Ovary (tissue), 9 donors: Measurements from ENCODE around the gene ICE1. TPM values are rescaled to one million over a fixed set of nuclear protein-coding genes. Genes with fewer than 3 reads are reported as not detected.
"Not testable (repeated sequence)": the region's sequence is repeated elsewhere in the genome, so short reads cannot be mapped to it uniquely, and the experiment has no call there.

Source experiments
- DNase-seq, 5 donors: peaks; one replicate each; pipeline ENCODE4 v3.0.0-alpha.2; 2019 to 2020
- H3K27ac ChIP-seq, 2 donors: fragments of 200-600 bp; one replicate each; pipeline versions ENCODE4 v1.5.1 to v1.8.0; 2019 to 2022
- H3K27me3 ChIP-seq: fragments of 200-600 bp; one replicate; pipeline ENCODE4 v1.8.0; 2022
- H3K36me3 ChIP-seq: fragments of 200-600 bp; sonication (generic); one replicate; pipeline ENCODE4 v1.5.1; 2019
- H3K4me1 ChIP-seq: one replicate; pipeline ENCODE4 v1.8.1; 2013; ENCODE audit warnings: mild to moderate bottlenecking, moderate library complexity; ENCODE audit not compliant: insufficient read depth
- H3K4me3 ChIP-seq: fragments of 200-600 bp; sonication (generic); one replicate; pipeline ENCODE4 v1.5.1; 2017
- H3K9me3 ChIP-seq, 2 donors: fragments of 200-600 bp in 1 of 2; sonication (generic) in 1 of 2; one replicate each; pipeline versions ENCODE4 v1.5.1 to v1.8.1; 2013 to 2019; ENCODE audit warnings: mild to moderate bottlenecking in 1 of 2, moderate library complexity in 1 of 2
- EP300 ChIP-seq: sonication (generic); formaldehyde crosslinking; IDR thresholded peaks from one replicate; pipeline ENCODE4 v1.6.1; 2017; ENCODE audit warnings: antibody characterized with exemption
- POLR2A ChIP-seq: fragments of 450-650 bp; IDR thresholded peaks from one replicate; pipeline ENCODE4 v1.6.1; 2017; ENCODE audit warnings: antibody characterized with exemption, mild to moderate bottlenecking, moderate library complexity
- WGBS, 3 donors: extraction: QIAGEN DNeasy Blood & Tissue Kit in 1 of 3; methylation state at CpG; one replicate each; pipeline versions ENCODE4 v1.1.5 to v1.1.7; 2013 to 2017; 5-methylcytosine and 5-hydroxymethylcytosine counted together
- intact Hi-C, 4 donors: fragments of 100-400 bp; cut with DNase I; formaldehyde crosslinking; loops; one replicate each; pipeline versions ENCODE4 v1.11.0 to v1.15.1; 2022 to 2023
- polyA plus RNA-seq, 2 donors: library from polyadenylated mRNA; stranded (reverse); fragments of 200-250 nt in 1 of 2; fragments of 350-450 nt in 1 of 2; fragmentation: Illumina TruSeq in 1 of 2; extraction: RNeasy Lipid Tissue Mini Kit (QIAGEN cat#74804) in 1 of 2; gene quantifications; one replicate each; pipeline ENCODE4 v1.2.3, GENCODE V29; 2013 to 2014
- total RNA-seq, 7 donors: library from RNA; depleted of rRNA in 2 of 7; stranded (reverse); fragments of >200 nt in 2 of 7; fragmentation: NEBNext Ultra II Directional in 3 of 7; extraction: Animal tissue kit (Norgen Biotek cat#: 25700) in 3 of 7; gene quantifications; one replicate each; pipeline versions ENCODE4 v1.1.0 to v1.2.4, GENCODE V29; 2016 to 2023
- TF ChIP-seq, protein P1 (sequence below), 3 donors: fragments of 450-650 bp in 2 of 3; fragments of 200-600 bp in 1 of 3; IDR thresholded peaks; one replicate each; pipeline versions ENCODE4 v1.5.1 to v1.8.0; 2016 to 2022; ENCODE audit warnings: antibody characterized with exemption in 3 of 3, mild to moderate bottlenecking in 1 of 3
- donor health status: DM: no; HTN: no; CAD: no; lungs with moderate emphysema.
- donor health status: DM: no; HTN: no; CAD: no.
- donor health status: Bipolar disorder and iron deficiency.
- donor health status: DM: yes; HTN: yes; CAD: no.
- donor health status: DM: no; HTN: no; CAD: no.
- donor health status: DM: yes; HTN: yes; CAD: no.

ICE1 gene
- total and polyA plus RNA-seq, 9 donors, result 10.7 to 38.0 (median 30.5) TPM

DNA sequence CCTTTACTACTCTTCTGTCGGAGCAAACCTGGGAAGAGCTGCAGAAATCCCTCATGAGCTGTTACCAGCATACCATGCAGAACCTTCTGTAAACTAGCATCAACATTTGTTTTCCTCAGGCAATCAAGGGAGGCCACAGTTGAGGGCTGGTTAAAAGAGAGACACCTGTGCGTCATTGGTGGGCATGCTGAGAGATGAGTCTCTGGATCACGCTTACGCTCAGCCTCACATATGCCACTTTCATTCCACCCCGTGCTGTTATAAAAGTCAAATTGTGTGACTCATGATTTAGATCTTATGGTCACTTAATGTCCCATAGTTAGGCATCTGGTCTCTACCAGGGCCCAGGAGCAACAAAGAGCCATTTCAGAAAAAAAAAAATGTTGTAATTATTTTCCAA lies 18.1 kb upstream of the ICE1 start:
- H3K36me3 ChIP-seq, result no peaks in the 10 kb centered on the region
- H3K4me1 ChIP-seq, result no peaks in the 10 kb centered on the region
- no peak for DNase-seq
- TF ChIP-seq, protein P1, sequence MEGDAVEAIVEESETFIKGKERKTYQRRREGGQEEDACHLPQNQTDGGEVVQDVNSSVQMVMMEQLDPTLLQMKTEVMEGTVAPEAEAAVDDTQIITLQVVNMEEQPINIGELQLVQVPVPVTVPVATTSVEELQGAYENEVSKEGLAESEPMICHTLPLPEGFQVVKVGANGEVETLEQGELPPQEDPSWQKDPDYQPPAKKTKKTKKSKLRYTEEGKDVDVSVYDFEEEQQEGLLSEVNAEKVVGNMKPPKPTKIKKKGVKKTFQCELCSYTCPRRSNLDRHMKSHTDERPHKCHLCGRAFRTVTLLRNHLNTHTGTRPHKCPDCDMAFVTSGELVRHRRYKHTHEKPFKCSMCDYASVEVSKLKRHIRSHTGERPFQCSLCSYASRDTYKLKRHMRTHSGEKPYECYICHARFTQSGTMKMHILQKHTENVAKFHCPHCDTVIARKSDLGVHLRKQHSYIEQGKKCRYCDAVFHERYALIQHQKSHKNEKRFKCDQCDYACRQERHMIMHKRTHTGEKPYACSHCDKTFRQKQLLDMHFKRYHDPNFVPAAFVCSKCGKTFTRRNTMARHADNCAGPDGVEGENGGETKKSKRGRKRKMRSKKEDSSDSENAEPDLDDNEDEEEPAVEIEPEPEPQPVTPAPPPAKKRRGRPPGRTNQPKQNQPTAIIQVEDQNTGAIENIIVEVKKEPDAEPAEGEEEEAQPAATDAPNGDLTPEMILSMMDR (IDR thresholded peaks at IDR 0.05), result no peak
- TF ChIP-seq EP300, result no peak
- no peak for TF ChIP-seq POLR2A
- 85 to 98% (median 97%) methylated on average over 5 of the region's 5 CpGs for WGBS, 3 donors
- intact Hi-C loops, result loop anchor here in 2 of 4 donors (10.0 kb wide), 1 partner anchor 530 kb away; no protein-coding TSS in a partner anchor
- no peak overlapping the region for H3K27ac ChIP-seq
- H3K9me3 ChIP-seq, result no peaks in the 10 kb centered on the region
- no peaks in the 10 kb centered on the region for H3K27me3 ChIP-seq
- H3K4me3 ChIP-seq, result no peak overlapping the region

DNA sequence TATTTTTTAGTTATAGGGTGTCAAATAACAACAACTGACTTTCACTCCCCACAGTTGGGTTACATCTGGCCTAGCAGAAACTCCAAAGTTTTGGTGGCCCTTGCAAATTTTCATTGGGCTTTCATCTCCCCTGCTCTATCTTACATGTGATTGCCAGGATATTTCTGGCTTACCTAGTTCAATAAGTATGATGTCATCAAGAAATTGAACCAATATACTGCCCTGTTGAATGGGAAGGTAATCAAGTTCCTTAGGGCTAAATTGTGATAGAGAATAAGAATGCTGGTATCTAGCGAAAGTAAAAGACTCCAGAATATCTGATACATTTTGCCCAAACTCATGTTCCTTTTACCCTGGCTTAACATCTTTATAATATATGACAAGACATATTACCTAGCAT lies 17.0 kb upstream of the ICE1 start:
- DNase-seq, result no peak
- TF ChIP-seq, protein P1 (IDR thresholded peaks at IDR 0.05), result no peak
- no peak for TF ChIP-seq EP300
- no peak for TF ChIP-seq POLR2A
- 94 to 100% (median 99%) methylated on average over 1 of the region's 1 CpG for whole genome bisulfite sequencing, 3 donors
- Histone ChIP-seq H3K27ac (no peak overlapping the region), H3K9me3 (no peaks in the 10 kb centered on the region), H3K4me3 (no peak overlapping the region), H3K27me3 (no peaks in the 10 kb centered on the region), H3K4me1 (no peaks in the 10 kb centered on the region), H3K36me3 (no peaks in the 10 kb centered on the region)
- intact Hi-C loops, result loop anchor here in 2 of 4 donors (10.0 kb wide), 1 partner anchor 531 kb away; no protein-coding TSS in a partner anchor

DNA sequence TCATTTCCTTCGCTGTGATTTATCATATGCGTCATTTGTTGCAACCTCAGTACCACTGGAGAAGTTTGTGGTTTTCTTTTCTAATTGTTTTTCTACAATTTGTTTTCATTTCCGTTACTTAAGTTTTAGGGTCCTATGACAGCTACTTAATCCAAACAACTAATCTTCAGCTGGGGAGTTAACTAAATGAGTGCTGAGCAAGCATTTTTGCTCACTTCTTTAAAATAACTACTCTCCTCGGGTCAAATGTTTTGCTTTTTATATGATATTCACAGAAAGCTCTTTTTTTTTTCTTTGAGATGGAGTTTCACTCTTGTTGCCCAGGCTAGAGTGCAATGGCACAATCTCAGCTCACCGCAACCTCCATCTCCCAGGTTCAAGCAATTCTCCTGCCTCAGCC lies 14.6 kb upstream of the ICE1 start:
- 88 to 89% (median 88%) methylated on average over 5 of the region's 5 CpGs for WGBS, 3 donors
- Histone ChIP-seq H3K36me3 (no peaks in the 10 kb centered on the region), H3K9me3 (no peaks in the 10 kb centered on the region), H3K4me3 (no peak overlapping the region), H3K4me1 (no peaks in the 10 kb centered on the region), H3K27me3 (no peaks in the 10 kb centered on the region), H3K27ac (no peak overlapping the region)
- intact Hi-C loops, result loop anchor here in 2 of 4 donors (10.0 kb wide), 1 partner anchor 533 kb away; no protein-coding TSS in a partner anchor
- DNase-seq, result no peak
- TF ChIP-seq POLR2A (no peak), EP300 (no peak)
- TF ChIP-seq, protein P1 (IDR thresholded peaks at IDR 0.05), result no peak

DNA sequence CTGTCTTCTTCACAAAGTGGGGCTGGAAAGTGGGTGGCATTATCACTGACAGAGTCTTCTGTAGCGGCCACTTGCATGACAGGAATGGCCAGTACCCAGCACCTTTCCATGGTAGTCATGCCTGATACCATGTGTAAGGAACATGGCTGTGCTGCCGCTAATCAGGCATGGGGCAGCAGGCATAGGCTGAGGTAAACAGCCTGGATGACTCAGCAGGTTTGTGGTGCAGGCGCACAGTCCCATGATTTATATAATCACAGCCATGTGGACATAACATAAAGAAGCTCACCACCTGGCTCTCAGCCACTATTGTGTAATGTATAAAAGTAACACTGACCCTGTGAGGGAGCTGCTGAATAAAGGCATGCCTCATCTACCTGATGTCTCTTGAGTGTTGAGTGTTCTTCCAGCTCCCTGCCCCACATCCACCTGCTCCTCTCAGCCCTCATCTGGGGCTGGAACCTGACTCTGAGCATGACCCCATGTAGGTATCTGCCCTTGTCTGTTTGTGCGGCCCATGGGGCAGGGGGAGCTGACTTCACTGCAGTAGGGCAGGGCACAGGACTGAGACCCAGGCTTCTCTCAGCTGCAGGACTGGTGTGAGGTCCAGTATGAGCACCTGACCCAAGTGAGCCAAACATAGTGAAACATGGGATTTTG lies 13.2 kb upstream of the ICE1 start:
- Histone ChIP-seq H3K36me3 (no peaks in the 10 kb centered on the region), H3K4me1 (no peaks in the 10 kb centered on the region), H3K27me3 (no peaks in the 10 kb centered on the region), H3K9me3 (no peaks in the 10 kb centered on the region), H3K4me3 (no peak overlapping the region), H3K27ac (no peak overlapping the region)
- DNase-seq, result no peak
- TF ChIP-seq EP300 (no peak), POLR2A (no peak)
- TF ChIP-seq, protein P1 (IDR thresholded peaks at IDR 0.05), result no peak
- 96% methylated on average over 4 of the region's 4 CpGs for WGBS, 3 donors
- intact Hi-C loops, result loop anchor here in 2 of 4 donors (10.0 kb wide), 1 partner anchor 534 kb away; no protein-coding TSS in a partner anchor

DNA sequence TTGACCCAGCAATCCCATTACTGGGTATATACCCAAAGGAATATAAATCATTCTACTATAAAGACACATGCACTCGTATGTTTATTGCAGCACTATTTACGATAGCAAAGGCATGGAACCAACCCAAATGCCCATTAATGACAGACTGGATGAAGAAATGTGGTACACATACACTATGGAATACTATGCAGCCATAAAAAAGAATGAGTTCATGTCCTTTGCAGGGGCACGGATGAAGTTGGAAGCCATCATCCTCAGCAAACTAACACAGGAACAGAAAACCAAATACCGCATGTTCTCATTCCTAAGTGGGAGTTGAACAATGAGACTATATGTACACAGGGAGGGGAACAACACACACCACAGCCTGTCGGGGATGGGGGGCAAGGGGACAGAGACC lies 8.6 kb upstream of the ICE1 start:
- intact Hi-C loops, H3K9me3 ChIP-seq, H3K4me3 ChIP-seq, H3K36me3 ChIP-seq, H3K27ac ChIP-seq, H3K4me1 ChIP-seq, DNase-seq, H3K27me3 ChIP-seq: not testable (repeated sequence)
- WGBS, 3 donors, result 85 to 90% (median 86%) methylated on average over 5 of the region's 5 CpGs
